Astrocyte (in vitro differentiated cells and primary cell): ENCODE data around the gene MCM7. TPM values are rescaled to one million over a fixed set of nuclear protein-coding genes. Genes with fewer than 3 reads are reported as not detected.

Experiments used
- DNase-seq: peaks from one replicate; pipeline ENCODE4 v3.0.0-alpha.2; 2010; ENCODE audit warnings: low read depth
- FAIRE-seq: peaks from 2 replicates; lab custom pipeline; 2011; peaks lifted over from hg19 to GRCh38; lab: Jason Lieb, UNC
- H2AFZ ChIP-seq: 2 replicates; pipeline ENCODE4 v1.6.0; 2012; ENCODE audit warnings: low read depth, low read length, inconsistent platforms
- H3K27ac ChIP-seq: 2 replicates; pipeline ENCODE4 v1.5.1; 2011; ENCODE audit warnings: low read depth, low read length, inconsistent platforms
- H3K27me3 ChIP-seq: 2 replicates; pipeline ENCODE4 v1.6.0; 2011; ENCODE audit warnings: low read length, inconsistent platforms; ENCODE audit not compliant: insufficient read depth
- H3K36me3 ChIP-seq: 2 replicates; pipeline ENCODE4 v1.5.1; 2011; ENCODE audit warnings: low read length, inconsistent platforms; ENCODE audit not compliant: insufficient read depth
- H3K4me1 ChIP-seq: 2 replicates; pipeline ENCODE4 v1.5.1; 2011; ENCODE audit warnings: low read length, inconsistent platforms; ENCODE audit not compliant: insufficient read depth
- H3K4me2 ChIP-seq: 2 replicates; pipeline ENCODE4 v1.6.0; 2012; ENCODE audit warnings: low read length, inconsistent platforms
- H3K4me3 ChIP-seq: 2 replicates; pipeline ENCODE4 v1.5.1; 2011; ENCODE audit warnings: low read depth, mild to moderate bottlenecking, low read length, inconsistent platforms; ENCODE audit not compliant: insufficient read depth
- H3K79me2 ChIP-seq: 2 replicates; pipeline ENCODE4 v1.6.0; 2012; ENCODE audit warnings: mild to moderate bottlenecking, low read length, inconsistent platforms; ENCODE audit not compliant: insufficient read depth
- H3K9ac ChIP-seq: 2 replicates; pipeline ENCODE4 v1.6.0; 2012; ENCODE audit warnings: mild to moderate bottlenecking, low read length, inconsistent platforms
- H3K9me3 ChIP-seq: 2 replicates; pipeline ENCODE4 v1.5.1; 2012; ENCODE audit warnings: low read depth, mild to moderate bottlenecking, low read length, inconsistent platforms; ENCODE audit not compliant: insufficient read depth
- H4K20me1 ChIP-seq: 2 replicates; pipeline ENCODE4 v1.6.0; 2012; ENCODE audit warnings: low read length, inconsistent platforms; ENCODE audit not compliant: insufficient read depth
- H3K27ac Mint-ChIP-seq: one replicate; pipeline ENCODE4 v1.8.0; 2021; ENCODE audit warnings: mild to moderate bottlenecking, mixed read lengths; ENCODE audit not compliant: unreplicated experiment
- H3K27me3 Mint-ChIP-seq: one replicate; pipeline ENCODE4 v1.8.0; 2021; ENCODE audit warnings: low read depth, mixed read lengths; ENCODE audit not compliant: unreplicated experiment
- H3K36me3 Mint-ChIP-seq: one replicate; pipeline ENCODE4 v1.8.0; 2021; ENCODE audit warnings: low read depth, mixed read lengths; ENCODE audit not compliant: unreplicated experiment
- H3K4me1 Mint-ChIP-seq: one replicate; pipeline ENCODE4 v1.8.0; 2021; ENCODE audit warnings: low read depth, mixed read lengths; ENCODE audit not compliant: unreplicated experiment
- H3K4me3 Mint-ChIP-seq: one replicate; pipeline ENCODE4 v1.8.0; 2021; ENCODE audit warnings: mild to moderate bottlenecking, moderate library complexity, mixed read lengths; ENCODE audit not compliant: unreplicated experiment
- H3K9me3 Mint-ChIP-seq: one replicate; pipeline ENCODE4 v1.8.0; 2021; ENCODE audit warnings: mild to moderate bottlenecking, mixed read lengths; ENCODE audit not compliant: unreplicated experiment
- EZH2 ChIP-seq: IDR thresholded peaks from 2 replicates; pipeline ENCODE4 v1.6.1; 2012; ENCODE audit warnings: mild to moderate bottlenecking, low read length, inconsistent platforms; ENCODE audit not compliant: insufficient read depth
- total RNA-seq: library from RNA; stranded (reverse); gene quantifications from 2 replicates; pipeline ENCODE4 v1.2.1, GENCODE V29; 2021
- TF ChIP-seq, protein P1 (sequence below): IDR thresholded peaks from 2 replicates; pipeline ENCODE4 v1.5.1; 2011; ENCODE audit warnings: low read depth, mild to moderate bottlenecking, inconsistent platforms, low read length, moderate library complexity; ENCODE audit not compliant: insufficient read depth

Gene MCM7
- total RNA-seq, 1 donor from 2014 or later, result 55.2 TPM

DNA sequence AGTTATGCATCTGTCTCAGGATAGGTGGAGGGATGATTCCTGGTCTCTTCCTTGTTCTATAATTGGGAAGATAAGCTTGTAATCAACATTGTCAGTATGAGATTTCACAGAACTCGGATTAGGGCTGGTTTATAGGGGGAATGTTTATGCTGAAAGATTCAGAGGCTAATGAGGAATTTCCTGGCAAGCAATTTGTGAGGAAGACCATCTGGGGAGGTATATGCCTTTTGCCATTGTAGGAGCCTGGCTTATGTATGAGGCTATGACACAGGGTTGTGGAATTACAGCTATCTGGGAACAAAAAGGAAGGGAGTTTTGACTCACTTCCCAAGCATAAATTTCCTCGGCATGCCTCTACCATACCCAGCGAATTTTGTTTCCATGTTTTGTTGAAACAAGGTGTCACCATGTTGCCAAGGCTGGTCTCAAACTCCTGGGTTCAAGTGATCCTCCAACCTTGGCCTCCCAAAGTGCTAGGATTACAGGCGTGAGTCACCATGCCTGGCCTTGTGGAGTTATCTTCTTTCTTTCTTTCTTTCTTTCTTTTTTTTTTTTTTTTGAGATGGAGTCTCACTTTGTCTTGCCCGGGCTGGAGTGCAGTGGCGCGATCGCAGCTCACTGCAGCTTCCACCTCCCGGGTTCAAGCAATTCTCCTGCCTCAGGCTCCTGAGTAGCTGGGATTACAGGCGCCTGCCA lies 14.0 kb downstream of the MCM7 start:
- H2AFZ ChIP-seq, result no peak overlapping the region
- peak overlapping the region; percentile 49 for H3K9ac ChIP-seq
- H3K4me3 ChIP-seq, result no peak overlapping the region
- Mint-ChIP-seq H3K27ac (peak overlapping the region; percentile 44), H3K4me3 (peak overlapping the region; percentile 95), H3K36me3 (peaks cover 9% of the 10 kb centered on the region), H3K4me1 (peaks cover 14% of the 10 kb centered on the region), H3K9me3 (no peaks in the 10 kb centered on the region), H3K27me3 (no peaks in the 10 kb centered on the region)
- peaks cover 37% of the 10 kb centered on the region for H3K79me2 ChIP-seq
- TF ChIP-seq EZH2, result no peak
- TF ChIP-seq, protein P1, sequence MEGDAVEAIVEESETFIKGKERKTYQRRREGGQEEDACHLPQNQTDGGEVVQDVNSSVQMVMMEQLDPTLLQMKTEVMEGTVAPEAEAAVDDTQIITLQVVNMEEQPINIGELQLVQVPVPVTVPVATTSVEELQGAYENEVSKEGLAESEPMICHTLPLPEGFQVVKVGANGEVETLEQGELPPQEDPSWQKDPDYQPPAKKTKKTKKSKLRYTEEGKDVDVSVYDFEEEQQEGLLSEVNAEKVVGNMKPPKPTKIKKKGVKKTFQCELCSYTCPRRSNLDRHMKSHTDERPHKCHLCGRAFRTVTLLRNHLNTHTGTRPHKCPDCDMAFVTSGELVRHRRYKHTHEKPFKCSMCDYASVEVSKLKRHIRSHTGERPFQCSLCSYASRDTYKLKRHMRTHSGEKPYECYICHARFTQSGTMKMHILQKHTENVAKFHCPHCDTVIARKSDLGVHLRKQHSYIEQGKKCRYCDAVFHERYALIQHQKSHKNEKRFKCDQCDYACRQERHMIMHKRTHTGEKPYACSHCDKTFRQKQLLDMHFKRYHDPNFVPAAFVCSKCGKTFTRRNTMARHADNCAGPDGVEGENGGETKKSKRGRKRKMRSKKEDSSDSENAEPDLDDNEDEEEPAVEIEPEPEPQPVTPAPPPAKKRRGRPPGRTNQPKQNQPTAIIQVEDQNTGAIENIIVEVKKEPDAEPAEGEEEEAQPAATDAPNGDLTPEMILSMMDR, result no peak
- peak; percentile 97 for DNase-seq
- H3K27me3 ChIP-seq, result no peaks in the 10 kb centered on the region
- H3K4me1 ChIP-seq, result peaks cover 53% of the 10 kb centered on the region
- peaks cover 18% of the 10 kb centered on the region for H4K20me1 ChIP-seq
- peaks cover 20% of the 10 kb centered on the region for H3K36me3 ChIP-seq
- peak overlapping the region; percentile 63 for H3K4me2 ChIP-seq
- H3K27ac ChIP-seq, result peak overlapping the region; percentile 84
- FAIRE-seq, result peak; percentile 96
- H3K9me3 ChIP-seq, result no peaks in the 10 kb centered on the region

DNA sequence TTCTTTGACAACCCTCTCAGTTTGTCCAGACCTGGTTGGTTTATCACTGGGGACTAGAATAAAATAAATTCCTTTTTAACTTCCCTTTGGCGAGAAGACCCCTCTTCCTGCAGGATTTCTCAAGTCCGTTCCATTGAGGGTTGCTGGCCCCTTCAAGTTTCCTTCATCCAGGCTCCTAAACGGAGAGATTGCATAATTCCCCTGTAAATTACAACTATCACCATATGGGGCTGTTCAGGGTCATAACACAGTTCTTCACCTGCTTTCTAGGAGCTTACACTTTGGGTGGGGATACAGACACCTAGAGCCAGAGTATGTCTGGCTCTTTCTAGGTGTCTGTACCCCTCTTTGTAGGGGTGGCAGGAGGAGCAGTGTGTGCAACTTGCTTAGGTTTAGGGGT lies 15.7 kb downstream of the MCM7 start:
- H3K4me3 Mint-ChIP-seq, result no peak overlapping the region
- no peaks in the 10 kb centered on the region for H3K9me3 Mint-ChIP-seq
- Histone ChIP-seq H3K9me3 (no peaks in the 10 kb centered on the region), H3K9ac (no peak overlapping the region), H3K27ac (no peak overlapping the region), H3K36me3 (peaks cover 4% of the 10 kb centered on the region), H3K79me2 (peaks cover 32% of the 10 kb centered on the region), H3K27me3 (no peaks in the 10 kb centered on the region), H2AFZ (no peak overlapping the region), H3K4me3 (no peak overlapping the region), H3K4me2 (no peak overlapping the region), H4K20me1 (peaks cover 3% of the 10 kb centered on the region), H3K4me1 (peaks cover 46% of the 10 kb centered on the region)
- DNase-seq (no peak), FAIRE-seq (no peak)
- peaks cover 4% of the 10 kb centered on the region for H3K36me3 Mint-ChIP-seq
- no peak overlapping the region for H3K27ac Mint-ChIP-seq
- no peaks in the 10 kb centered on the region for H3K27me3 Mint-ChIP-seq
- H3K4me1 Mint-ChIP-seq, result peaks cover 14% of the 10 kb centered on the region
- no peak for TF ChIP-seq EZH2
- TF ChIP-seq, protein P1, result no peak

DNA sequence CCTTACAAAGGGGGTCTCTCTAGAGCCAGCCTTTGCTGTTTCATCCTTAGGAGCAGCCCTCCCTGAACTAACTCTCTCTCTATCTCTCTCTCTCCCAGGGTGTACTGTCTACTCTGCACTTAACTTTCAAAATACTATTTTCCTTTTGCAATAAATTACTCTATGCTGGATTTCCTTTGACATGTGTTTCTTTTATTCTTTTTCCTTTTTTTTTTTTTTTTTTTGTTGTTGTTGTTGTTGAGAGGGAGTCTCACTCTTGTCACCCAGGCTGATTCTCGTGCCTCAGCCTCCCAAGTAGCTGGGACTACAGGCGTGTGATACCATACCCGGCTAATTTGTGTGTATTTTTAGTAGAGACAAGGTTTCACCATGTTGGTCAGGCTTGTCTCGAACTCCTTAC lies 18.2 kb downstream of the MCM7 start:
- DNase-seq (no peak), FAIRE-seq (no peak)
- peak overlapping the region; percentile 85 for H3K27ac Mint-ChIP-seq
- peak overlapping the region; percentile 98 for H3K4me3 Mint-ChIP-seq
- peaks cover 6% of the 10 kb centered on the region for H3K36me3 Mint-ChIP-seq
- H3K36me3 ChIP-seq, result peaks cover 11% of the 10 kb centered on the region
- H3K9ac ChIP-seq, result peak overlapping the region; percentile 99
- H3K27ac ChIP-seq, result no peak overlapping the region
- peaks cover 38% of the 10 kb centered on the region for H3K4me1 ChIP-seq
- H3K9me3 Mint-ChIP-seq, result no peaks in the 10 kb centered on the region
- TF ChIP-seq, protein P1, result no peak
- TF ChIP-seq EZH2, result no peak
- H3K27me3 Mint-ChIP-seq, result no peaks in the 10 kb centered on the region
- H3K4me2 ChIP-seq, result peak overlapping the region; percentile 90
- H3K4me3 ChIP-seq, result no peak overlapping the region
- H2AFZ ChIP-seq, result no peak overlapping the region
- peaks cover 23% of the 10 kb centered on the region for H3K4me1 Mint-ChIP-seq
- H4K20me1 ChIP-seq, result peaks cover 21% of the 10 kb centered on the region
- peaks cover 37% of the 10 kb centered on the region for H3K79me2 ChIP-seq
- no peaks in the 10 kb centered on the region for H3K27me3 ChIP-seq
- H3K9me3 ChIP-seq, result no peaks in the 10 kb centered on the region
